Measurements from ENCODE around the gene CTF1. TPM values are rescaled to one million over a fixed set of nuclear protein-coding genes. Genes with fewer than 3 reads are reported as not detected.

CTF1 gene
- total and polyA plus RNA-seq, 4 donors = 0.19 to 0.75 (median 0.35) TPM; not detected in 1

- TF ChIP-seq REST (IDR thresholded peaks at IDR 0.05) (no peak), FOXA1 (IDR thresholded peaks at IDR 0.05) (no peak), TAF1 (conservative IDR thresholded peaks at IDR 0.05) (no peak), FOXA2 (IDR thresholded peaks at IDR 0.05) (no peak), GABPA (IDR thresholded peaks at IDR 0.05 in 1 of 2, conservative IDR thresholded peaks at IDR 0.05 in 1 of 2) (no peak), EGR1 (IDR thresholded peaks at IDR 0.05; ENCODE audit: low read depth in 2 of 2) (no peak), SP1 (IDR thresholded peaks at IDR 0.05) (no peak), RAD21 (IDR thresholded peaks at IDR 0.05) (no peak), HNF4G (IDR thresholded peaks at IDR 0.05) (no peak), NR2F2 (IDR thresholded peaks at IDR 0.05) (no peak), JUND (IDR thresholded peaks at IDR 0.05) (no peak), ATF3 (IDR thresholded peaks at IDR 0.05) (no peak)
Measured at GRCh38 chr16:30892670-30893416, 3.6 kb upstream of the CTF1 start (continued).

- H3K27ac ChIP-seq (ENCODE audit: low read depth in 1 of 2, low read length in 2 of 2) = peak overlapping the region; percentile 74 to 80
- peaks cover 0 to 8% (median under 1%) of the 10 kb centered on the region in 4 donors for H3K36me3 ChIP-seq (ENCODE audit: control insufficient read depth in 4 of 4, insufficient read depth in 3 of 4, low read depth in 1 of 4, low read length in 3 of 4)
- 7% methylated on average over 11 of the region's 11 CpGs for WGBS
- H3K4me3 ChIP-seq (ENCODE audit: low read depth in 1 of 3, low read length in 3 of 3) = peak overlapping the region; percentile 79 to 93 (median 92)
- TF ChIP-seq ZBTB33 (IDR thresholded peaks at IDR 0.05) (no peak), HNF4A (conservative IDR thresholded peaks at IDR 0.05) (no peak), MAX (IDR thresholded peaks at IDR 0.05) (no peak), FOXA2 (IDR thresholded peaks at IDR 0.05) (no peak), JUND (IDR thresholded peaks at IDR 0.05) (no peak), EGR1 (IDR thresholded peaks at IDR 0.05; ENCODE audit: low read depth in 2 of 2) (no peak), GABPA (IDR thresholded peaks at IDR 0.05 in 1 of 2, conservative IDR thresholded peaks at IDR 0.05 in 1 of 2) (no peak), RAD21 (IDR thresholded peaks at IDR 0.05) (no peak), YY1 (IDR thresholded peaks at IDR 0.05) (no peak), CTCF (IDR thresholded peaks at IDR 0.05; ENCODE audit: low read depth, low read length, missing input control) (no peak)
- DNase-seq (ENCODE audit: low spot score) = no peak
- no peaks in the 10 kb centered on the region for H3K9me3 ChIP-seq (ENCODE audit: control insufficient read depth in 4 of 4, low read length in 3 of 4)
- H3K4me1 ChIP-seq (ENCODE audit: control insufficient read depth in 4 of 4, insufficient read depth in 4 of 4, low read length in 3 of 4) = peaks cover 9 to 28% (median 24%) of the 10 kb centered on the region in 4 donors
- H3K9ac ChIP-seq (ENCODE audit: low read depth in 1 of 2, low read length in 2 of 2) = peak overlapping the region; percentile 74 to 95
- H3K27me3 ChIP-seq (ENCODE audit: control insufficient read depth in 4 of 4, insufficient read depth in 4 of 4, low read length in 3 of 4) = no peaks in the 10 kb centered on the region
Measured at GRCh38 chr16:30893417-30893743, 3.0 kb upstream of the CTF1 start.
